ENCODE data around the gene SLC35E2B. TPM values are rescaled to one million over a fixed set of nuclear protein-coding genes. Genes with fewer than 3 reads are reported as not detected.

Gene SLC35E2B
- total RNA-seq, 1 experiment from 2014 or later, result 26.4 TPM

- intact Hi-C loops (cut with micrococcal nuclease; ENCODE audit: unreplicated experiment), result no loop called here
- Histone ChIP-seq H3K36me3 (ENCODE audit: control insufficient read depth, insufficient read depth, low read length) (no peaks in the 10 kb centered on the region), H3K27me3 (replicated peaks; ENCODE audit: control insufficient read depth, insufficient read depth, low read length) (no peaks in the 10 kb centered on the region), H3K4me1 (no peaks in the 10 kb centered on the region), H3K9me3 (no peaks in the 10 kb centered on the region), H3K4me3 (ENCODE audit: low read depth, low read length) (no peak overlapping the region)
- TF ChIP-seq CTCF (IDR thresholded peaks at IDR 0.05; ENCODE audit: insufficient read depth in 1 of 2, low read depth in 1 of 2, low read length in 1 of 2, severe bottlenecking in 1 of 2, unreplicated experiment in 1 of 2), result no peak
- ChIA-PET CTCF (no interaction called here), POLR2A (no interaction called here)
- Mint-ChIP-seq H3K9me3 (ENCODE audit: unreplicated experiment) (no peaks in the 10 kb centered on the region), H3K36me3 (ENCODE audit: insufficient read depth, unreplicated experiment) (peaks cover 13% of the 10 kb centered on the region), H3K27ac (ENCODE audit: unreplicated experiment) (no peak overlapping the region), H3K4me3 (ENCODE audit: unreplicated experiment) (no peak overlapping the region), H3K4me1 (ENCODE audit: low read depth, unreplicated experiment) (no peaks in the 10 kb centered on the region), H3K27me3 (ENCODE audit: insufficient read depth, unreplicated experiment) (no peaks in the 10 kb centered on the region)
- no TSS peak for BruUV-seq (replicated peaks)
- no peak for DNase-seq
Observed at GRCh38 chr1:1628754-1629429, 63.7 kb downstream of the SLC35E2B start.

- peaks cover 13% of the 10 kb centered on the region for H3K36me3 Mint-ChIP-seq (ENCODE audit: insufficient read depth, unreplicated experiment)
- no peak for TF ChIP-seq CTCF (IDR thresholded peaks at IDR 0.05; ENCODE audit: insufficient read depth in 1 of 2, low read depth in 1 of 2, low read length in 1 of 2, severe bottlenecking in 1 of 2, unreplicated experiment in 1 of 2)
- H3K4me1 ChIP-seq, result no peaks in the 10 kb centered on the region
- no peaks in the 10 kb centered on the region for H3K9me3 ChIP-seq
- H3K9me3 Mint-ChIP-seq (ENCODE audit: unreplicated experiment), result no peaks in the 10 kb centered on the region
- BruUV-seq (replicated peaks), result no TSS peak
- intact Hi-C loops (cut with micrococcal nuclease; ENCODE audit: unreplicated experiment), result no loop called here
- no peaks in the 10 kb centered on the region for H3K27me3 Mint-ChIP-seq (ENCODE audit: insufficient read depth, unreplicated experiment)
- no peaks in the 10 kb centered on the region for H3K4me1 Mint-ChIP-seq (ENCODE audit: low read depth, unreplicated experiment)
- H3K27me3 ChIP-seq (replicated peaks; ENCODE audit: control insufficient read depth, insufficient read depth, low read length), result no peaks in the 10 kb centered on the region
- H3K36me3 ChIP-seq (ENCODE audit: control insufficient read depth, insufficient read depth, low read length), result no peaks in the 10 kb centered on the region
- CTCF ChIA-PET, result no interaction called here
- POLR2A ChIA-PET, result no interaction called here
- H3K4me3 ChIP-seq (ENCODE audit: low read depth, low read length), result no peak overlapping the region
- no peak overlapping the region for H3K4me3 Mint-ChIP-seq (ENCODE audit: unreplicated experiment)
- H3K27ac Mint-ChIP-seq (ENCODE audit: unreplicated experiment), result no peak overlapping the region
- DNase-seq, result no peak
Observed at GRCh38 chr1:1627829-1628753, 64.5 kb downstream of the SLC35E2B start.

- H3K36me3 Mint-ChIP-seq (ENCODE audit: insufficient read depth, unreplicated experiment), result peaks cover 13% of the 10 kb centered on the region
- no peak for TF ChIP-seq CTCF (IDR thresholded peaks at IDR 0.05; ENCODE audit: insufficient read depth in 1 of 2, low read depth in 1 of 2, low read length in 1 of 2, severe bottlenecking in 1 of 2, unreplicated experiment in 1 of 2)
- Histone ChIP-seq H3K9me3 (no peaks in the 10 kb centered on the region), H3K4me3 (ENCODE audit: low read depth, low read length) (no peak overlapping the region), H3K4me1 (no peaks in the 10 kb centered on the region), H3K36me3 (ENCODE audit: control insufficient read depth, insufficient read depth, low read length) (no peaks in the 10 kb centered on the region), H3K27me3 (replicated peaks; ENCODE audit: control insufficient read depth, insufficient read depth, low read length) (no peaks in the 10 kb centered on the region)
- H3K4me1 Mint-ChIP-seq (ENCODE audit: low read depth, unreplicated experiment), result no peaks in the 10 kb centered on the region
- no peak overlapping the region for H3K27ac Mint-ChIP-seq (ENCODE audit: unreplicated experiment)
- no peak for DNase-seq
- H3K4me3 Mint-ChIP-seq (ENCODE audit: unreplicated experiment), result no peak overlapping the region
- ChIA-PET POLR2A (no interaction called here), CTCF (no interaction called here)
- intact Hi-C loops (cut with micrococcal nuclease; ENCODE audit: unreplicated experiment), result no loop called here
- no peaks in the 10 kb centered on the region for H3K27me3 Mint-ChIP-seq (ENCODE audit: insufficient read depth, unreplicated experiment)
- BruUV-seq (replicated peaks), result no TSS peak
- H3K9me3 Mint-ChIP-seq (ENCODE audit: unreplicated experiment), result no peaks in the 10 kb centered on the region
Observed at GRCh38 chr1:1627261-1627828, 65.2 kb downstream of the SLC35E2B start.
